C4-2B (cell line): ENCODE measurements around the gene TMEM163.

Experiments used
- H3K27ac ChIP-seq: fragments of 450-650 bp; 2 replicates; pipeline ENCODE4 v1.5.1; 2017
- ZFX ChIP-seq: fragments of 450-650 bp; IDR thresholded peaks from 2 replicates; pipeline ENCODE4 v1.6.1; 2017
- TF ChIP-seq, protein P1 (sequence below): fragments of 450-650 bp; conservative IDR thresholded peaks from 2 replicates; pipeline ENCODE4 v1.5.1; 2017; ENCODE audit warnings: mild to moderate bottlenecking

Gene TMEM163

DNA sequence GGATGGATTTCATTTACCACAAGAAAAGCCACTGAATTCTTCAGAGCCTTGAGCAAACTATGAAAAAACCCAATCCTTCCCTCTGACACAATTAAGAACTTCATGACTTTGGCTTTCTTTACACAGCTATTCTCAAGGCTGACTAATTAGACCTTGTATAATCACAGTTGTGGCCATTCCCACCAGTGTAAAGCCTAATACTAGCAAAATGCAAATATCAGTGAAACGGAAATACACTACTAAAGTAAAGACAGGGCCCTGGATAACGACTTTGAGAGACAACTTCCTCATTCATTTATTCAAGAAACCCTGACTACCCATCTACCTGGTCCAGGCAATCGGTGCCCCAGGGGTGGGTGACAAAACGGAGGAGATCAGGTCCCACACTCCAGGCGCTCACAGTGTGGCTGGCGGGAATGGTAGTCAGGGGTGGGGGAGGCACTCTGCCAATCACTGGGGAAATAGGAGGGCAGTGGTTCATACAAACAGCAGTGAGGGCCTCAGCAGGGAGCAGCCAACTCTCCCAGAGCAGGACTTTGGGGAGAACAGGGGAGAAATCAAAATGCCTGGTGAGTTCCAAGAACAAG is 28.1 kb downstream of the TMEM163 start:
- no peak overlapping the region for H3K27ac ChIP-seq
- no peak for TF ChIP-seq ZFX
- TF ChIP-seq, protein P1, sequence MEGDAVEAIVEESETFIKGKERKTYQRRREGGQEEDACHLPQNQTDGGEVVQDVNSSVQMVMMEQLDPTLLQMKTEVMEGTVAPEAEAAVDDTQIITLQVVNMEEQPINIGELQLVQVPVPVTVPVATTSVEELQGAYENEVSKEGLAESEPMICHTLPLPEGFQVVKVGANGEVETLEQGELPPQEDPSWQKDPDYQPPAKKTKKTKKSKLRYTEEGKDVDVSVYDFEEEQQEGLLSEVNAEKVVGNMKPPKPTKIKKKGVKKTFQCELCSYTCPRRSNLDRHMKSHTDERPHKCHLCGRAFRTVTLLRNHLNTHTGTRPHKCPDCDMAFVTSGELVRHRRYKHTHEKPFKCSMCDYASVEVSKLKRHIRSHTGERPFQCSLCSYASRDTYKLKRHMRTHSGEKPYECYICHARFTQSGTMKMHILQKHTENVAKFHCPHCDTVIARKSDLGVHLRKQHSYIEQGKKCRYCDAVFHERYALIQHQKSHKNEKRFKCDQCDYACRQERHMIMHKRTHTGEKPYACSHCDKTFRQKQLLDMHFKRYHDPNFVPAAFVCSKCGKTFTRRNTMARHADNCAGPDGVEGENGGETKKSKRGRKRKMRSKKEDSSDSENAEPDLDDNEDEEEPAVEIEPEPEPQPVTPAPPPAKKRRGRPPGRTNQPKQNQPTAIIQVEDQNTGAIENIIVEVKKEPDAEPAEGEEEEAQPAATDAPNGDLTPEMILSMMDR = no peak

DNA sequence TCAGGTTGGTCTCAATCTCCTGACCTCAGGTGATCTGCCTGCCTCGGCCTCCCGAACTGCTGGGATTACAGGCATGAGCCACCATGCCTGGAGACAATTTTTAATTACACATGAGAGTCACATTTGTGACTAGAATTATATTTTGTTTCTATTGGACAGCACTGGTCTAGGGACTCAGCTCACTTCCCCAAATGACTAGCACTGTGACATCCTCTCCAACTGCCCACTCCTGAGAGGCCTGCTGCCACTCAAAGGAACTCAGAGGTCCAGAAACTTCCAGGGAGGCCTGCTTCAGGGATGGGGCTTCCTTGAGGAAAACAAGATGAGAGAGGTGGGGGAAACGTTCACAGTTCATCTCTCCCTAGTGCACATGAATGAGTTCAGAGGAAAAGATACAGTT is 29.5 kb downstream of the TMEM163 start:
- TF ChIP-seq ZFX = no peak
- TF ChIP-seq, protein P1 = no peak
- no peak overlapping the region for H3K27ac ChIP-seq

DNA sequence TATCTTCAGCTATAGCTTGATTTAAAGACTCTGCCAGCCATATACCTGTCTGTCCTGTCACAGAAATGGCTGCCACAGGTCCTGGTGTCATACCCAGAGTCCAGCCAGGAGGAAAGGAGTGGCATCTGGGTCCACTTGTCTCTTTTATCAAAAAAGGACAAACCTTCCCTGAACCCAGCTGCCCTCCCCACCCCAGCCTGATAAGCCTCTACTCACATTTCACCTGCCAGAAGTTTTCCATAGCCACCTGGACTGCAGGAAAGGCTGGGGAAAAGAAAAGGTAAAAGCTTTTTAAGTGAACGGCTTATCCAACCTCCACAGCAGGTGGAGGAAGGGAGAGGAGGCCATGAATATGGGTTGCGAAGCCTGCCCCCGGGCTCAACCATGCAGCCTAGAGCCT is 32.8 kb downstream of the TMEM163 start:
- TF ChIP-seq ZFX = no peak
- TF ChIP-seq, protein P1 = no peak
- no peak overlapping the region for H3K27ac ChIP-seq

DNA sequence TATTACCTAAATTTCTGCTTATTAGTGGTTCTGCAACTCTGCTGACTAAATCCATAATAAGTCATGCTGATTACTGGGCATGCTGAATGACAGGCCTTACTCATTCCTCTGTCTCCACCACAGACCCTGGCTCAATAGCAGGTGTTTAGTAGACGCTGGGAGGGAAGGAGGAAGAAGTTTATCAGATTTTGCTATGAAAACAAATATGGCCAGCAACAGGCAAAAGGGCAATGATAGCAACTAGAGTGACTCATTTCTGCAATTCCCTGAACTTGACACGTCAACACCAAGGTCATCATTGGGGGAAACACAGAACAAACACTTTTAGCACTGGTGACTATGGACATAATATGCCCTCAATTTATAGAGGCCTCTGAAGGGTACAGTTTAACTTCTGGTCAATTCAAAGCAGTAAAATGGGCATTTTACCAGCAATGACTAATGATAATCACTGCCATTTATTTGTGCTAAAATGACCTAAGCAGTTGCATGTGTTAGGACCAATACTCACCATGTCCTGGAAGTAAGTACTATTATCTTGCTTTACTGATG is 35.2 kb downstream of the TMEM163 start:
- no peak for TF ChIP-seq ZFX
- TF ChIP-seq, protein P1 = no peak
- H3K27ac ChIP-seq = no peak overlapping the region

DNA sequence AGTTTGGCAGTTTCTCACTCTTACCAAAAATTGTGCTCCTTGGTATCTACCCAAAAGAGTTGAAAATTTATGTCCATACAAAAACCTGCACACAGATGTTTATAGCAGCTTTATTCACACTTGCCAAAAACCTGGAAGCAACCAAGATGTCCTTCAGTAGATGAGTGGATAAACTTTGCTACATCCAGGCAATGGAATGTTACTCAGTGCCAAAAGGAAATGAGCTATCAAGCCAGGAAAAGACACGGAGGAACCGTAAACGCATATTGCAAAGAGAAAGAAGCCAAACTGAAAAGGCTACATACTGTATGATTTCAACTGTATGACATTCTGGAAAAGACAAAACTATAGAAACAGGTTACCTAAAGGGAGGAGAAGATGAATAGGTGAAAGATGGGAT is 36.1 kb downstream of the TMEM163 start:
- TF ChIP-seq, protein P1 = no peak
- no peak for TF ChIP-seq ZFX
- H3K27ac ChIP-seq = no peak overlapping the region

DNA sequence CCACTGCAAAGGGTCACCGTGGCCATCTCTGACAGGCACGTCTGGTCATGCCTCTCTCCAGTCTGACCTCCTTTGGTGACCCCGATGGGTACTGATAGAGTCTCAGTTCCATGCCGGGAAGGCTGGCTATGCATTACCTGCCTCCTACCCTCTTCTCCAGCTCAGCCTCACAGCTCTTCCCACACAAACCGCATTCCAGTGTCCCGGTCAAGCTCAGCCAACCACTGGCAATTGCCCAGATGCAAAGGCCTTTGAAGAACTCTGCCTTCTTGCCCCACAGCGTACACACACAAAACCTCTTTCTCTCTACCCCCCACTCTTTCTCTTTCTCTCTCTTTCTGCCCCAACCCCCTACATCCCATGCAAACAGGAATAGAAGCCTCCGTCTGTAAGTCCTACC is 37.6 kb downstream of the TMEM163 start:
- TF ChIP-seq, protein P1 = no peak
- no peak for TF ChIP-seq ZFX
- H3K27ac ChIP-seq = no peak overlapping the region

DNA sequence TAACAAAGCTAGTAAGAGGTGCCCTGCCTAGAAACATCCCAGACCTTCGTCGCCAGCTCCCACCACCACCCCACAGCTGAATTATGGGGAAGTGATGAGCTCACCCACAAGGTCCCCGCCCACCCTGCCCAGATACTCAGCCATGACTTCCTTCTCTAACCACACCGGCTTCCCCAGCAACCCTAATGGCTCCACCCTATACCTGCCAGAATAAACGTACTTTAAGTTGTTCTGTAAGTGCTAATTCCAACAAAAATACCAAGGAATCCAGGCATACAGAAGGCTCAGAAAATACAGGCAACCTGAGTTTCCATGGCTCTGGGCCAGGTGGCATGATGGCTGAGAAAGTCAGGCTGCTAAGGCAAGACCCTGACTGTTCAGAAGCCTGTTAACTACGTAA is 39.1 kb downstream of the TMEM163 start:
- TF ChIP-seq ZFX = no peak
- TF ChIP-seq, protein P1 = no peak
- no peak overlapping the region for H3K27ac ChIP-seq
